SK-N-MC (cell line): ENCODE results near the gene DIAPH2.

Source experiments
- EZH2 ChIP-seq: fragments of 200-600 bp; sonication (generic); IDR thresholded peaks from one replicate; pipeline ENCODE4 v1.6.1; 2017; ENCODE audit warnings: antibody characterized with exemption
- FOXP2 ChIP-seq: optimal IDR thresholded peaks from 2 replicates; pipeline ENCODE3; 2011; ENCODE audit warnings: mild to moderate bottlenecking, moderate library complexity; ENCODE audit not compliant: insufficient read depth; ENCODE audit errors: extremely low read length, control extremely low read depth
- POLR2AphosphoS5 ChIP-seq: IDR thresholded peaks from 2 replicates; pipeline ENCODE4 v1.6.1; 2012; ENCODE audit warnings: mild to moderate bottlenecking, low read depth, low read length, borderline replicate concordance

DNA sequence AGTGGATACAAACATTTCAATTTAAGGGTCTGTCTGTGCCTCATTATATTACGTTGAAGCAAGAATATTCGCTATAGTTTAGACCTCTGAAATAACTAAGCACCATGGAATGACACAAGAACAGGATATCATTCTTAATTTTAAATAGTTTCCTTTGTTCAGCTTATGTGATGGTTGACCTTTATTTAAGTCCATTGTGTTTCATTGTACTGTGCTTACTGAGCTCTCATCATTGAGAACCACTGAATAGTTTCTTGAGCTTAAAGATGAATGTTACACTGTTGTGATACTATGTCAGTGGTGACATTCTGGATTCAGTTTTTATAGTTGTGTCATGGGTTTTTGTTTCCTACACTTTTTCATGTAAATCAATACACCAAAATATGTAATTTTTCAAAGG is 438.4 kb downstream of the DIAPH2 start:
- TF ChIP-seq POLR2AphosphoS5, result no peak
- TF ChIP-seq EZH2, result no peak
- TF ChIP-seq FOXP2, result no peak
